Embryonic facial prominence (tissue), 1 donor: ENCODE measurements around the gene ZFAND6.
"Not testable (repeated sequence)": the region's sequence is repeated elsewhere in the genome, so short reads cannot be mapped to it uniquely, and the experiment has no call there.

Source experiments
- DNase-seq: peaks from one replicate; pipeline ENCODE4 v3.0.0-alpha.2; 2016; ENCODE audit errors: extremely low spot score

Gene ZFAND6

GRCh38 chr15:80095969-80096368 is 36.5 kb downstream of the ZFAND6 start:
- DNase-seq = no peak

DNA sequence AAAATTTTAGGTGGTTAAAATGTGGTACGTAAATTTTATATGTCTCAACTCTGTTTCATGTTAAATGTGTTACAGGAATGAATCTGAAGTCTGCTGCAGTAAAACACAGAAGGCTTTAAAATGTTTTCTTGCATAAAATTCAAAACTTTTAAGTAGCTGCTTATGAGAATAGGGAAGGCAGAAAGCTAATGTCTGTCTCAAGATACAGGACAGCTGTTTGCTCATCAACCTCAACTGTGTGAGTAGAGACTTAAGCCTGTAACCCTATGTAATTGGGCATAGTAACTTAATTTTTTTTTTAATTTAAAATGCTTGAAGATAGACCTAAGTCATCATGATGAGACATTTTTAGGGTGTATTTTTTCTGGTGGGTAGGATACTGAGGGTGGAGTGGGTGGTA is 38.9 kb downstream of the ZFAND6 start:
- DNase-seq = no peak

- DNase-seq = no peak
Observed at GRCh38 chr15:80099241-80099640, 39.8 kb downstream of the ZFAND6 start.

- not testable (repeated sequence) for DNase-seq
Observed at GRCh38 chr15:80099662-80100061, 40.2 kb downstream of the ZFAND6 start.

GRCh38 chr15:80100247-80100646 is 40.8 kb downstream of the ZFAND6 start:
- DNase-seq = no peak

GRCh38 chr15:80105193-80105592 is 45.7 kb downstream of the ZFAND6 start:
- DNase-seq = no peak

DNA sequence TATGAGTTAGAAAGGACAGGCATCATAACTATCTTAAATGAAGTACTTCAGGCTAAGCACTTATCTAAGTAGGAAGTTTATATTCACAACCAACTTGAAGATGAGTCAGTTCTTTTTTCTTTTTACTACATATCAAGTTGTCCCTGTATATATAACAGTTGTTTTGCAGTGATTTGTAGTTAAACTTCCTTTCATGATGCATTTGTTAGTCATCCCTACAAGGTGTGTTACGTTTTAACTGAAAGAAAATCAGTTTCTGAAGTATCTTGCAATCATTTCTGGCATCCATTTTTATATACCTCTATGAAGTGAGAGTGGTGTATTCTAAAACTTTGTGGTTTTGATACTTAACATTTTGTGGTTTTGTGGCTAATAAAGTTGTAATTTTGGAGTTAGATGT is 46.1 kb downstream of the ZFAND6 start:
- DNase-seq = no peak

DNA sequence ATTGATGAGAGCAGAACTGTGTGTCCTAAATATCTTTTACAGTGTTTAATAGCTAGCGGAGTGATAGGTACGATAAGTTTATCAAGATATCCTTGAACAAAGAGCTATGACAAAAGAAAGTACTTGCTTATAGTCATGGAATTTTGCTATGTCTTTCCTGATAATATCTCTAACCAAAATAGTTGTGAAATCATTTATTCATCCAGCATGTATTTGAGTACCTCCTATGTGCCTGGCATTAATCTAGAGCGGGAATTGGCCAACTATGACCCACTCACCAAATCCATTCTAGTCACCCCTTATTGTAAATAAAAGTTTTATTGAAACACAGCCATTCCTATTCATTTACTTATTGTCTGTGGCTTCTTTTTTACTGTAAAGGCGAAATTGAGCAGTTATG is 46.6 kb downstream of the ZFAND6 start:
- DNase-seq = no peak

DNA sequence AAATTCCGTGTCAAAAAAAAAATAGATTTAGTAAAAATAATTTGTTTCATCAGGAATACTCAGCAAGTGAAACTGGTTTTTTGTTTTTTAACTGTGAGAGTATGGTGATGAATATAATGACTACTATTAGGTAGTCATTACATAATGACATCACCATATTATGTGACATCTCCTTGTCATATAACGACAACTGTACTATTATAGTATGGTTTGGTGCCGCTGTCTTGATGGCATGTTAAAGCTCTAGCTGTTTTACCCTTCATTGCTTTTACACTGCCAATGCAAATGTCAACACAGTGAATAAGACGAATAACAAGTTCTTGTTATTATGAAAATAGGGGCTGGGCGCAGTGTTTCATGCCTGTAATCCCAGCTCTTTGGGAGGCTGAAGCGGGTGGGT is 47.7 kb downstream of the ZFAND6 start:
- DNase-seq = no peak

DNA sequence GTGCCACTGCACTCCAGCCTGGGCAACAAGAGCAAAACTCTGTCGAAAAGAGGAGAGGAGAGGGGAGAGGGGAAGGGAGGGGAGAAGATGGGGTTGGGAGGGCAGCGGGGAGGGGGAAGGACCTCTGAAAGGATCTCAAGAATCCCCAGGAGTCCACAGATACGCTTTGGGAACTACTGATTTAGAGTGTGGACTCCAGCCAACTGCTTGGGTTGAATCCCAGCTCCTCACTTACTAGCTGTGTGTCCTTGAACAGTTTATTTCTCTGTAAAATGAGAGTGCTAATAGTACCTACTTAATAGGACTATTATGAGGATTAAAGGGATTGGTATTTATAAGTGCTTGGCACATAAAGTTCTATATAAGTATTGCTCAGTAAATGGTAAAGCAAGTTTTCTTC is 48.3 kb downstream of the ZFAND6 start:
- no peak for DNase-seq

- no peak for DNase-seq
Observed at GRCh38 chr15:80109388-80109787, 49.9 kb downstream of the ZFAND6 start.

- DNase-seq = no peak
Observed at GRCh38 chr15:80110920-80111319, 51.4 kb downstream of the ZFAND6 start.

DNA sequence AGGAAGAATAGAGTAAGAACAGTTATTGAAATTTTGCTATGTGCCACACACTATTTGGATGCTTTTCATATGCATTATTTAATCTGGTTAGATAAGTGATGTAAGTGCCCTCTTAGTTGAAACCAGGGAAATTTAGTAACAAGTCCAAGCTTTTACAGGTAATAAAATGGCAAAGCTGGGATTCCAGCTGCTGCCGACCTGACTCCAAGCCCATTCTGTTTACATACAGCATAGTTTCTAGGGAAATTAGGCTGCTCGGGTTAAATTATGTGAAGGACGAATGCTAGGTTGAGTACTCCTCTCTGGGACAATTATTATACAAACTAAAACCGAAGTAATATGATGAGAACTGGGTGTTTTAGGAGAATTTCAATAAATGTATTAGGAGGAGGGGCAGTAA is 54.6 kb downstream of the ZFAND6 start:
- DNase-seq = no peak

DNA sequence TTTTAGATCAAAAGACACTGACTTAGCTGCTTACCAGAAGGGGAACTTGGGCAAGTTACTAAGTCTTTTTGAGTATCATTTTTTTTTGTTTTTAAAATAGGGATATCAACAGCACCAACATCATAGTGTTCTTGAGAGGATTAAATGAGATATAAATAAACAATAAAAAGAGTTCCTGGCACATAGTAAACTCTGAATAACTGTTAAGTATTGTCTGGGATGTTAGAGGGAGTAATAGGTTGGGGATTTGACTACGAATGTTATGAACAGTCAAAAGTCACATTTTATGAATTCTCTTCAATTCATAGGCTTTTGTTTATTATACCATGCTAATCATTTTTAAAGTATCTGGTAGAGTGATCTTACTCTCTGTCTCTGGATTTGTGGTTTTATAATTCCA is 55.5 kb downstream of the ZFAND6 start:
- no peak for DNase-seq

DNA sequence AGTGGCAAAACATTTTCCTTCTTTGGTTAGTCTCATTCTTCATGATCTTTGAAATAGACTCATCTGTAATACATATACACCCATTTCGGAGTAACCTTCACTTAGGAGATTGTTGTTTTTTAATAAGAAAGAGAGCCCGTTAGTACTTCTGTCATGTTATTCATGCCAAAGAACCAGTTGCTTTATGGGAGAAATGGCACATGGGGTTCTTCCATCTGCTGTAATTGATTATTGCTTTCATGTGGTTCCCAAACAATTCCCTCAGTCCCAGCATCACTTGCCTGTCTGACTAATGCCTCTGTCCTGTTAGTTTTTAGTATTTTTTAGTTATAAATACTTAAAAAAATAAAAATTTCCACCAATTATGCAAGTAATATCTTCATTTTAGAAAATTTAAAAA is 59.5 kb downstream of the ZFAND6 start:
- no peak for DNase-seq

DNA sequence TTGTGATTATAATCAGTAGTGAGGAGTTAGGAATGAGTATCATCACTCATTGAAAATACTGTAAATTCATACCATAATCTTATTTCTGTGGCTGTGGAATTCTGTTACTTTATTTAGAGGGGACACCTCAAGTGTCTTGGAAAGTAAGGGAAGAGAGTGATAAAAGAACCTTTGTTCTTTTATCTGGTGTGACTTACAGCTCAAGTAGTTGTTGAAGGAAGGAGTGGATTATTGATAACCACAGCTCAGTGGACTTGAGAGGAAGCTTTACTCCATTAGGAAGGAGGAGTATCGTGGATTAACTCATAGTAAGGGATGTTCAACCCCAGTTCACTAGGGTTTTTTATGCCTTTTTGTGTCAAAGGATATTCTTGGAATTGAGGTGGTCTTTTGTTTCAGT is 61.2 kb downstream of the ZFAND6 start:
- no peak for DNase-seq

- DNase-seq = no peak
Observed at GRCh38 chr15:80121546-80121945, 62.1 kb downstream of the ZFAND6 start.

- no peak for DNase-seq
Observed at GRCh38 chr15:80123034-80123433, 63.6 kb downstream of the ZFAND6 start.

- not testable (repeated sequence) for DNase-seq
Observed at GRCh38 chr15:80127253-80127652, 67.8 kb downstream of the ZFAND6 start.

GRCh38 chr15:80127911-80128310 is 68.4 kb downstream of the ZFAND6 start:
- no peak for DNase-seq

DNA sequence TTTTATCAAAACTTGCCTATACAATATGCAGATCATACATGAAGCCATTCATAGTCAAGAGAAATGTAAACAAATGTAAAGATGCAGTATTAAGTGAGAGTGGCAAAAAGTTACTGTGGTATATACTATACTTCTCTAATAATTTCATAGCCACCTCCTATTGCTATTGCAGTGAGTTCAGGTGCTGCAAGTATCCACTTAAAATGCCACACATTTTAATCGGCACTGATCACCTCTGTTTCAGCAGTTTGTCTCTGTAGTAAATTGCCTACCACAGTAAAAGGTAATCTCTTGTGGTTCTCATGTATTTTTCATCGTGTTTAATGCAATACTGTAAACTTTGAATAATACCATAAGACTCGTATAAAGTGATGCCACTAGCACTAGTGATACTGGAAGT is 72.9 kb downstream of the ZFAND6 start:
- no peak for DNase-seq

DNA sequence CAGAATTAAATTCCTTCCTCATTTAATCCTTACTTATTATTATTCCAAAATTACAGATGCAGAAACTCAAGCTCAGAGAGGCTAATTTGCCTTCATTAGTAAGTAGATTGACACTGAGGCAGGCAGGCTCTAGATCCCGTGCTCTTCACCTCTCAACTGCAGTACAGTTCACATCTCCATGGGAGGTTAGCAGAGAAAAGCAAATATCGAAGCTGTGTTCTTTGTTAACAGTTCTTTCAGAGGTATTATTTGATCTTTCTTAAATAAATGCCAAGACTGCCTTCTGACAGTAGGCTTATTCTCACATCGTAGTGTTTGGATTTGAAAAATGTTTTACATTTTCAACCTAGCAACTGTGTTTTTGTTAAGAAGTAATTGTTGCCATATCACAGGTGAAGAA is 77.4 kb downstream of the ZFAND6 start:
- no peak for DNase-seq

GRCh38 chr15:80138961-80139360 is 79.5 kb downstream of the ZFAND6 start:
- no peak for DNase-seq

DNA sequence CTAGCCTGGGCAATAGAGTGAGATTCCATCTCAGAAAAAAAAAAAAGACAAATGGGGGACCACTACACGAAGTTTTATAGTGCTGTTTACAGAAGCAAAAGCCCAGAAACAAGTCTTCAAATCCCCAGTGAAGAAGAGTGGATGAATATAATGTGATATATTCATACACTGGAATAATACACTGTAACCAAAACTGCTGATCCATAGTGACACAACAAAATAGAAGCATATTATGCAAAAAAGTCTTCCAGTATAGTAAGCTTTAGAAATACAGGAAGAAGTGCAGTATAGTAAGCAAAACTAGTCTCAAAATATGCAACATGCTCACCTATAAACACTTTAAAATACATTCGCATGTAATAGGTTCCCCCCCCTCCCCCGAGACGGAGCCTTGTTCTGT is 81.4 kb downstream of the ZFAND6 start:
- DNase-seq = no peak
